Muscle layer of colon (tissue), 2 donors: Measurements from ENCODE around the gene HS3ST5.

Experiments used
- H3K27ac ChIP-seq: one replicate; pipeline ENCODE4 v1.7.0; 2013; ENCODE audit warnings: low read depth, mild to moderate bottlenecking, low read length, moderate library complexity
- H3K27me3 ChIP-seq, 2 donors: one replicate each; pipeline ENCODE4 v1.7.0; 2013; ENCODE audit warnings: low read length in 2 of 2, mild to moderate bottlenecking in 2 of 2; ENCODE audit not compliant: insufficient read depth in 2 of 2, control insufficient read depth in 1 of 2
- H3K36me3 ChIP-seq: one replicate; pipeline ENCODE4 v1.7.0; 2013; ENCODE audit warnings: mild to moderate bottlenecking, low read length; ENCODE audit not compliant: insufficient read depth
- H3K4me1 ChIP-seq: one replicate; pipeline ENCODE4 v1.7.0; 2013; ENCODE audit warnings: mild to moderate bottlenecking, low read length; ENCODE audit not compliant: insufficient read depth
- H3K4me3 ChIP-seq, 2 donors: one replicate each; pipeline ENCODE4 v1.7.0; 2013; ENCODE audit warnings: low read length in 2 of 2, low read depth in 1 of 2, mild to moderate bottlenecking in 1 of 2, moderate library complexity in 1 of 2
- H3K9ac ChIP-seq: one replicate; pipeline ENCODE4 v1.7.0; 2013; ENCODE audit warnings: low read length
- H3K9me3 ChIP-seq: one replicate; pipeline ENCODE4 v1.7.0; 2013; ENCODE audit warnings: mild to moderate bottlenecking, low read length
- donor health status: abdominal sarcoma.
- donor health status: Adenocarcinoma of cecum.

HS3ST5 gene

GRCh38 chr6:114142258-114142657 is 200.6 kb downstream of the HS3ST5 start:
- no peaks in the 10 kb centered on the region for H3K9me3 ChIP-seq
- H3K36me3 ChIP-seq, result no peaks in the 10 kb centered on the region
- no peak overlapping the region for H3K9ac ChIP-seq
- H3K27ac ChIP-seq, result no peak overlapping the region
- H3K4me3 ChIP-seq, result no peak overlapping the region
- no peaks in the 10 kb centered on the region for H3K27me3 ChIP-seq
- no peaks in the 10 kb centered on the region for H3K4me1 ChIP-seq

- Histone ChIP-seq H3K9me3 (no peaks in the 10 kb centered on the region), H3K4me3 (no peak overlapping the region), H3K27ac (no peak overlapping the region), H3K4me1 (no peaks in the 10 kb centered on the region), H3K36me3 (no peaks in the 10 kb centered on the region), H3K27me3 (no peaks in the 10 kb centered on the region), H3K9ac (no peak overlapping the region)
These were observed 202.4 kb downstream of the HS3ST5 start for GRCh38 chr6:114140416-114140815.

GRCh38 chr6:114138577-114139248 is 204.1 kb downstream of the HS3ST5 start:
- no peaks in the 10 kb centered on the region for H3K36me3 ChIP-seq
- no peaks in the 10 kb centered on the region for H3K27me3 ChIP-seq
- H3K4me1 ChIP-seq, result no peaks in the 10 kb centered on the region
- H3K4me3 ChIP-seq, result no peak overlapping the region
- no peak overlapping the region for H3K9ac ChIP-seq
- no peaks in the 10 kb centered on the region for H3K9me3 ChIP-seq
- no peak overlapping the region for H3K27ac ChIP-seq

- H3K27ac ChIP-seq, result no peak overlapping the region
- H3K4me1 ChIP-seq, result no peaks in the 10 kb centered on the region
- no peak overlapping the region for H3K4me3 ChIP-seq
- H3K27me3 ChIP-seq, result no peaks in the 10 kb centered on the region
- no peak overlapping the region for H3K9ac ChIP-seq
- no peaks in the 10 kb centered on the region for H3K9me3 ChIP-seq
- no peaks in the 10 kb centered on the region for H3K36me3 ChIP-seq
These were observed 207.4 kb downstream of the HS3ST5 start for GRCh38 chr6:114135363-114135971.

GRCh38 chr6:114133816-114134215 is 209.0 kb downstream of the HS3ST5 start:
- H3K9ac ChIP-seq, result no peak overlapping the region
- H3K27ac ChIP-seq, result no peak overlapping the region
- H3K4me3 ChIP-seq, result no peak overlapping the region
- H3K27me3 ChIP-seq, result no peaks in the 10 kb centered on the region
- H3K4me1 ChIP-seq, result no peaks in the 10 kb centered on the region
- H3K36me3 ChIP-seq, result no peaks in the 10 kb centered on the region
- no peaks in the 10 kb centered on the region for H3K9me3 ChIP-seq

- Histone ChIP-seq H3K9ac (no peak overlapping the region), H3K4me3 (no peak overlapping the region), H3K9me3 (no peaks in the 10 kb centered on the region), H3K27me3 (no peaks in the 10 kb centered on the region), H3K36me3 (no peaks in the 10 kb centered on the region), H3K4me1 (no peaks in the 10 kb centered on the region), H3K27ac (no peak overlapping the region)
These were observed 210.9 kb downstream of the HS3ST5 start for GRCh38 chr6:114131945-114132344.

GRCh38 chr6:114125576-114125975 is 217.2 kb downstream of the HS3ST5 start:
- H3K27me3 ChIP-seq, result no peaks in the 10 kb centered on the region

GRCh38 chr6:114121913-114122662 is 220.7 kb downstream of the HS3ST5 start:
- H3K4me3 ChIP-seq, result no peak overlapping the region
- no peak overlapping the region for H3K27ac ChIP-seq
- no peaks in the 10 kb centered on the region for H3K9me3 ChIP-seq
- H3K27me3 ChIP-seq, result no peaks in the 10 kb centered on the region
- H3K9ac ChIP-seq, result no peak overlapping the region
- H3K36me3 ChIP-seq, result no peaks in the 10 kb centered on the region
- H3K4me1 ChIP-seq, result no peaks in the 10 kb centered on the region

More at GRCh38 chr6:114125576-114125975, 217.2 kb downstream of the HS3ST5 start:
- no peaks in the 10 kb centered on the region for H3K36me3 ChIP-seq
- no peaks in the 10 kb centered on the region for H3K9me3 ChIP-seq
- no peak overlapping the region for H3K4me3 ChIP-seq
- no peak overlapping the region for H3K27ac ChIP-seq
- H3K9ac ChIP-seq, result no peak overlapping the region
- no peaks in the 10 kb centered on the region for H3K4me1 ChIP-seq

- Histone ChIP-seq H3K9me3 (no peaks in the 10 kb centered on the region), H3K27ac (no peak overlapping the region), H3K4me1 (no peaks in the 10 kb centered on the region), H3K27me3 (no peaks in the 10 kb centered on the region), H3K4me3 (no peak overlapping the region), H3K36me3 (no peaks in the 10 kb centered on the region), H3K9ac (no peak overlapping the region)
These were observed 223.8 kb downstream of the HS3ST5 start for GRCh38 chr6:114119056-114119455.

- Histone ChIP-seq H3K27ac (no peak overlapping the region), H3K9ac (no peak overlapping the region), H3K36me3 (no peaks in the 10 kb centered on the region), H3K9me3 (no peaks in the 10 kb centered on the region), H3K4me1 (no peaks in the 10 kb centered on the region), H3K4me3 (no peak overlapping the region), H3K27me3 (no peaks in the 10 kb centered on the region)
These were observed 227.2 kb downstream of the HS3ST5 start for GRCh38 chr6:114115652-114116051.

- H3K9ac ChIP-seq, result no peak overlapping the region
- no peak overlapping the region for H3K4me3 ChIP-seq
- H3K27ac ChIP-seq, result no peak overlapping the region
These were observed 234.5 kb downstream of the HS3ST5 start for GRCh38 chr6:114108119-114109002.

More at GRCh38 chr6:114108119-114109002, 234.5 kb downstream of the HS3ST5 start:
- H3K27me3 ChIP-seq, result no peaks in the 10 kb centered on the region
- H3K36me3 ChIP-seq, result no peaks in the 10 kb centered on the region
- H3K9me3 ChIP-seq, result no peaks in the 10 kb centered on the region
- H3K4me1 ChIP-seq, result no peaks in the 10 kb centered on the region
